Activated CD4-positive, CD25-positive, alpha-beta regulatory T cell (primary cell): Measurements from ENCODE around the gene KIF12.

Source experiments
- DNase-seq, 4 experiments: peaks; one replicate each; lab custom pipeline; 2025; lab: John Stamatoyannopoulos, UW

Gene KIF12

GRCh38 chr9:114065304-114065703, 33.8 kb downstream of the KIF12 start:
- no peak for DNase-seq

- no peak for DNase-seq
Measured at GRCh38 chr9:114061830-114062474, 37.1 kb downstream of the KIF12 start.

- no peak for DNase-seq
Measured at GRCh38 chr9:114061292-114061691, 37.8 kb downstream of the KIF12 start.

- DNase-seq: no peak
Measured at GRCh38 chr9:114060711-114061110, 38.4 kb downstream of the KIF12 start.

GRCh38 chr9:114060070-114060469, 39.0 kb downstream of the KIF12 start:
- DNase-seq: no peak

GRCh38 chr9:114059047-114059803, 39.9 kb downstream of the KIF12 start:
- DNase-seq: no peak

- no peak for DNase-seq
Measured at GRCh38 chr9:114058688-114059046, 40.4 kb downstream of the KIF12 start.

GRCh38 chr9:114057161-114057885, 41.8 kb downstream of the KIF12 start:
- no peak for DNase-seq

- no peak for DNase-seq
Measured at GRCh38 chr9:114056527-114056926, 42.6 kb downstream of the KIF12 start.

GRCh38 chr9:114055894-114056293, 43.2 kb downstream of the KIF12 start:
- DNase-seq: no peak

GRCh38 chr9:114055061-114055460, 44.0 kb downstream of the KIF12 start:
- no peak for DNase-seq

- DNase-seq: no peak
Measured at GRCh38 chr9:114054191-114054690, 44.9 kb downstream of the KIF12 start.

GRCh38 chr9:114053246-114054005, 45.7 kb downstream of the KIF12 start:
- DNase-seq: no peak

- DNase-seq: no peak
Measured at GRCh38 chr9:114051706-114052105, 47.4 kb downstream of the KIF12 start.

- DNase-seq: no peak
Measured at GRCh38 chr9:114051281-114051680, 47.8 kb downstream of the KIF12 start.

- DNase-seq: no peak
Measured at GRCh38 chr9:114050646-114051045, 48.4 kb downstream of the KIF12 start.

GRCh38 chr9:114050226-114050568, 48.9 kb downstream of the KIF12 start:
- DNase-seq: no peak

GRCh38 chr9:114049441-114050225, 49.5 kb downstream of the KIF12 start:
- no peak for DNase-seq

- no peak for DNase-seq
Measured at GRCh38 chr9:114048533-114049415, 50.3 kb downstream of the KIF12 start.

GRCh38 chr9:114047717-114048116, 51.4 kb downstream of the KIF12 start:
- no peak for DNase-seq
